GM12891 (cell line): ENCODE measurements around the gene EP300.

Source experiments
- PAX5 ChIP-seq: IDR thresholded peaks from 2 replicates; pipeline ENCODE4 v1.6.1; 2011; ENCODE audit warnings: low read length, moderate library complexity, mild to moderate bottlenecking; ENCODE audit not compliant: insufficient read depth, severe bottlenecking
- POLR2A ChIP-seq: IDR thresholded peaks from 2 replicates; pipeline ENCODE4 v1.6.1; 2011; ENCODE audit warnings: low read depth, low read length, control low read depth
- POLR2AphosphoS5 ChIP-seq: IDR thresholded peaks from 2 replicates; pipeline ENCODE4 v1.6.1; 2011; ENCODE audit warnings: low read depth, low read length, control low read depth
- POU2F2 ChIP-seq: IDR thresholded peaks from 2 replicates; pipeline ENCODE4 v1.6.1; 2011; ENCODE audit warnings: low read depth, mild to moderate bottlenecking, control low read depth, low read length, moderate library complexity
- SPI1 ChIP-seq: IDR thresholded peaks from 2 replicates; pipeline ENCODE4 v1.6.1; 2011; ENCODE audit warnings: low read depth, low read length, control low read depth
- TAF1 ChIP-seq: IDR thresholded peaks from 2 replicates; pipeline ENCODE4 v1.6.1; 2011; ENCODE audit warnings: low read depth, low read length, control low read depth

- TF ChIP-seq POLR2A, result no peak
- TF ChIP-seq POLR2AphosphoS5, result no peak
- TF ChIP-seq SPI1, result no peak
- no peak for TF ChIP-seq TAF1
- no peak for TF ChIP-seq PAX5
- no peak for TF ChIP-seq POU2F2
These were observed 21.6 kb upstream of the EP300 start for GRCh38 chr22:41070665-41071331.
